Liver (tissue), 9 donors: Measurements from ENCODE around the gene DSCAML1. TPM values are rescaled to one million over a fixed set of nuclear protein-coding genes. Genes with fewer than 3 reads are reported as not detected.

Experiments
- DNase-seq: peaks from one replicate; pipeline ENCODE4 v3.0.0-alpha.2; 2017; ENCODE audit warnings: low spot score
- H3K27ac ChIP-seq, 2 donors: one replicate each; pipeline ENCODE4 v1.7.0; 2013; ENCODE audit warnings: inconsistent platforms in 2 of 2, low read length in 2 of 2, control low read depth in 1 of 2, low read depth in 1 of 2, mild to moderate bottlenecking in 1 of 2
- H3K27me3 ChIP-seq, 4 donors: one replicate each; pipeline versions ENCODE4 v1.6.1 to v1.7.0; 2013; ENCODE audit warnings: low read length in 3 of 4, inconsistent platforms in 1 of 4, mild to moderate bottlenecking in 1 of 4, moderate library complexity in 1 of 4; ENCODE audit not compliant: control insufficient read depth in 4 of 4, insufficient read depth in 4 of 4
- H3K36me3 ChIP-seq, 4 donors: one replicate each; pipeline versions ENCODE4 v1.6.1 to v1.7.0; 2013; ENCODE audit warnings: low read length in 3 of 4, mild to moderate bottlenecking in 3 of 4, low read depth in 1 of 4, moderate library complexity in 1 of 4; ENCODE audit not compliant: control insufficient read depth in 4 of 4, insufficient read depth in 3 of 4
- H3K4me1 ChIP-seq, 4 donors: one replicate each; pipeline versions ENCODE4 v1.6.1 to v1.7.0; 2013; ENCODE audit warnings: low read length in 3 of 4, mild to moderate bottlenecking in 3 of 4, moderate library complexity in 1 of 4; ENCODE audit not compliant: control insufficient read depth in 4 of 4, insufficient read depth in 4 of 4
- H3K4me3 ChIP-seq, 3 donors: one replicate each; pipeline versions ENCODE4 v1.6.1 to v1.7.0; 2013; ENCODE audit warnings: low read length in 3 of 3, control low read depth in 1 of 3, low read depth in 1 of 3, mild to moderate bottlenecking in 1 of 3
- H3K9ac ChIP-seq, 2 donors: one replicate each; pipeline ENCODE4 v1.7.0; 2013; ENCODE audit warnings: low read length in 2 of 2, mild to moderate bottlenecking in 2 of 2, moderate library complexity in 2 of 2, control low read depth in 1 of 2, low read depth in 1 of 2
- H3K9me3 ChIP-seq, 4 donors: one replicate each; pipeline versions ENCODE4 v1.6.1 to v1.7.0; 2013; ENCODE audit warnings: low read length in 3 of 4; ENCODE audit not compliant: control insufficient read depth in 4 of 4
- ATF3 ChIP-seq: IDR thresholded peaks from 2 replicates; pipeline ENCODE4 v1.6.1; 2016; ENCODE audit warnings: antibody characterized with exemption
- EGR1 ChIP-seq, 2 donors: IDR thresholded peaks; 2 replicates each; pipeline ENCODE4 v1.6.1; 2016 to 2018; ENCODE audit warnings: antibody characterized with exemption in 2 of 2, low read depth in 2 of 2
- FOXA1 ChIP-seq: IDR thresholded peaks from 2 replicates; pipeline ENCODE4 v1.6.1; 2016; ENCODE audit warnings: antibody characterized with exemption
- FOXA2 ChIP-seq: IDR thresholded peaks from 2 replicates; pipeline ENCODE4 v1.6.1; 2016; ENCODE audit warnings: antibody characterized with exemption
- GABPA ChIP-seq, 2 donors: IDR thresholded peaks in 1 of 2; conservative IDR thresholded peaks in 1 of 2; 2 replicates each; pipeline ENCODE4 v1.6.1; 2016; ENCODE audit warnings: antibody characterized with exemption in 2 of 2, mild to moderate bottlenecking in 1 of 2, moderate library complexity in 1 of 2
- HNF4A ChIP-seq, 2 donors: conservative IDR thresholded peaks; 2 replicates each; pipeline ENCODE4 v1.6.1; 2016; ENCODE audit warnings: antibody characterized with exemption in 2 of 2, mild to moderate bottlenecking in 2 of 2
- HNF4G ChIP-seq: IDR thresholded peaks from 2 replicates; pipeline ENCODE4 v1.6.1; 2016; ENCODE audit warnings: antibody characterized with exemption
- JUND ChIP-seq, 2 donors: IDR thresholded peaks; 2 replicates each; pipeline ENCODE4 v1.6.1; 2016; ENCODE audit warnings: antibody characterized with exemption in 2 of 2
- NR2F2 ChIP-seq: IDR thresholded peaks from 2 replicates; pipeline ENCODE4 v1.6.1; 2016; ENCODE audit warnings: antibody characterized with exemption
- RAD21 ChIP-seq, 2 donors: IDR thresholded peaks; 2 replicates each; pipeline ENCODE4 v1.6.1; 2016; ENCODE audit warnings: antibody characterized with exemption in 2 of 2, mild to moderate bottlenecking in 2 of 2
- REST ChIP-seq: IDR thresholded peaks from 2 replicates; pipeline ENCODE4 v1.6.1; 2016; ENCODE audit warnings: antibody characterized with exemption, mild to moderate bottlenecking
- RXRA ChIP-seq, 2 donors: IDR thresholded peaks; 2 replicates each; pipeline ENCODE4 v1.6.1; 2017 to 2018; ENCODE audit warnings: antibody characterized with exemption in 2 of 2, mild to moderate bottlenecking in 1 of 2
- SP1 ChIP-seq: IDR thresholded peaks from 2 replicates; pipeline ENCODE4 v1.6.1; 2018; ENCODE audit warnings: antibody characterized with exemption, mild to moderate bottlenecking
- TAF1 ChIP-seq: conservative IDR thresholded peaks from 2 replicates; pipeline ENCODE4 v1.6.1; 2016; ENCODE audit warnings: antibody characterized with exemption, mild to moderate bottlenecking
- YY1 ChIP-seq: IDR thresholded peaks from 2 replicates; pipeline ENCODE4 v1.6.1; 2016; ENCODE audit warnings: antibody characterized with exemption, mild to moderate bottlenecking
- WGBS: extraction: QIAGEN DNeasy Blood & Tissue Kit; methylation state at CpG from one replicate; pipeline ENCODE4 v1.1.7; 2013; 5-methylcytosine and 5-hydroxymethylcytosine counted together
- polyA plus RNA-seq, 2 donors: library from polyadenylated mRNA; stranded (reverse) in 1 of 2; unstranded in 1 of 2; fragments of 200-250 nt in 1 of 2; fragments of >200 nt in 1 of 2; fragmentation: Nextera tagmentation in 1 of 2; extraction: Ambion mirVana in 1 of 2; gene quantifications; one replicate each; pipeline versions ENCODE4 v1.2.1 to v1.2.3, GENCODE V29; 2013 to 2015
- total RNA-seq, 2 donors: library from RNA; depleted of rRNA; stranded (reverse); fragments of >200 nt; gene quantifications; one replicate each; pipeline ENCODE4 v1.2.3, GENCODE V29; 2014
- TF ChIP-seq, protein P1 (sequence below): IDR thresholded peaks from 2 replicates; pipeline ENCODE4 v1.6.1; 2016; ENCODE audit warnings: antibody characterized with exemption
- TF ChIP-seq, protein P2 (sequence below): IDR thresholded peaks from 2 replicates; pipeline ENCODE4 v1.6.1; 2016; ENCODE audit warnings: antibody characterized with exemption
- TF ChIP-seq, protein P3 (sequence below): fragments of 150-350 bp; IDR thresholded peaks from 2 replicates; pipeline ENCODE4 v1.5.1; 2017; ENCODE audit warnings: improper control_type of control experiment, low read depth, low read length; ENCODE audit not compliant: missing input control
- donor health status: healthy.
- donor health status: healthy.
- donor health status: healthy.
- donor health status: healthy.
- donor health status: healthy.

The DSCAML1 gene
- total and polyA plus RNA-seq, 4 donors = 0.07 to 0.42 (median 0.20) TPM

- no peaks in the 10 kb centered on the region for H3K27me3 ChIP-seq
- no peaks in the 10 kb centered on the region for H3K36me3 ChIP-seq
- H3K27ac ChIP-seq = no peak overlapping the region
- H3K4me1 ChIP-seq = no peaks in the 10 kb centered on the region
- 75% methylated on average over 6 of the region's 6 CpGs for WGBS
- TF ChIP-seq SP1 = no peak
- TF ChIP-seq GABPA (IDR thresholded peaks at IDR 0.05 in 1 of 2, conservative IDR thresholded peaks at IDR 0.05 in 1 of 2) = no peak
- TF ChIP-seq, protein P1, sequence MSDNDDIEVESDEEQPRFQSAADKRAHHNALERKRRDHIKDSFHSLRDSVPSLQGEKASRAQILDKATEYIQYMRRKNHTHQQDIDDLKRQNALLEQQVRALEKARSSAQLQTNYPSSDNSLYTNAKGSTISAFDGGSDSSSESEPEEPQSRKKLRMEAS = no peak
- no peak for TF ChIP-seq YY1
- TF ChIP-seq JUND (IDR thresholded peaks at IDR 0.05) = no peak
- no peak for TF ChIP-seq RXRA (IDR thresholded peaks at IDR 0.05)
- no peak for TF ChIP-seq EGR1 (IDR thresholded peaks at IDR 0.05; ENCODE audit: low read depth in 2 of 2)
- TF ChIP-seq RAD21 (IDR thresholded peaks at IDR 0.05) = no peak
- TF ChIP-seq HNF4G = no peak
- TF ChIP-seq, protein P2, sequence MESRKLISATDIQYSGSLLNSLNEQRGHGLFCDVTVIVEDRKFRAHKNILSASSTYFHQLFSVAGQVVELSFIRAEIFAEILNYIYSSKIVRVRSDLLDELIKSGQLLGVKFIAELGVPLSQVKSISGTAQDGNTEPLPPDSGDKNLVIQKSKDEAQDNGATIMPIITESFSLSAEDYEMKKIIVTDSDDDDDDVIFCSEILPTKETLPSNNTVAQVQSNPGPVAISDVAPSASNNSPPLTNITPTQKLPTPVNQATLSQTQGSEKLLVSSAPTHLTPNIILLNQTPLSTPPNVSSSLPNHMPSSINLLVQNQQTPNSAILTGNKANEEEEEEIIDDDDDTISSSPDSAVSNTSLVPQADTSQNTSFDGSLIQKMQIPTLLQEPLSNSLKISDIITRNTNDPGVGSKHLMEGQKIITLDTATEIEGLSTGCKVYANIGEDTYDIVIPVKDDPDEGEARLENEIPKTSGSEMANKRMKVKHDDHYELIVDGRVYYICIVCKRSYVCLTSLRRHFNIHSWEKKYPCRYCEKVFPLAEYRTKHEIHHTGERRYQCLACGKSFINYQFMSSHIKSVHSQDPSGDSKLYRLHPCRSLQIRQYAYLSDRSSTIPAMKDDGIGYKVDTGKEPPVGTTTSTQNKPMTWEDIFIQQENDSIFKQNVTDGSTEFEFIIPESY = no peak
- TF ChIP-seq FOXA1 = no peak
- no peak for TF ChIP-seq NR2F2
- no peak for TF ChIP-seq FOXA2
- TF ChIP-seq REST = no peak
- no peak for TF ChIP-seq HNF4A (conservative IDR thresholded peaks at IDR 0.05)
- no peak for TF ChIP-seq TAF1
- no peak for TF ChIP-seq ATF3
- TF ChIP-seq, protein P3, sequence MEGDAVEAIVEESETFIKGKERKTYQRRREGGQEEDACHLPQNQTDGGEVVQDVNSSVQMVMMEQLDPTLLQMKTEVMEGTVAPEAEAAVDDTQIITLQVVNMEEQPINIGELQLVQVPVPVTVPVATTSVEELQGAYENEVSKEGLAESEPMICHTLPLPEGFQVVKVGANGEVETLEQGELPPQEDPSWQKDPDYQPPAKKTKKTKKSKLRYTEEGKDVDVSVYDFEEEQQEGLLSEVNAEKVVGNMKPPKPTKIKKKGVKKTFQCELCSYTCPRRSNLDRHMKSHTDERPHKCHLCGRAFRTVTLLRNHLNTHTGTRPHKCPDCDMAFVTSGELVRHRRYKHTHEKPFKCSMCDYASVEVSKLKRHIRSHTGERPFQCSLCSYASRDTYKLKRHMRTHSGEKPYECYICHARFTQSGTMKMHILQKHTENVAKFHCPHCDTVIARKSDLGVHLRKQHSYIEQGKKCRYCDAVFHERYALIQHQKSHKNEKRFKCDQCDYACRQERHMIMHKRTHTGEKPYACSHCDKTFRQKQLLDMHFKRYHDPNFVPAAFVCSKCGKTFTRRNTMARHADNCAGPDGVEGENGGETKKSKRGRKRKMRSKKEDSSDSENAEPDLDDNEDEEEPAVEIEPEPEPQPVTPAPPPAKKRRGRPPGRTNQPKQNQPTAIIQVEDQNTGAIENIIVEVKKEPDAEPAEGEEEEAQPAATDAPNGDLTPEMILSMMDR = no peak
- no peak overlapping the region for H3K9ac ChIP-seq
- no peak overlapping the region for H3K4me3 ChIP-seq
- no peak for DNase-seq
- H3K9me3 ChIP-seq = no peaks in the 10 kb centered on the region
Measured at GRCh38 chr11:117506971-117507370, 290.0 kb downstream of the DSCAML1 start.
